Neural cell (in vitro differentiated cells): Measurements from ENCODE around the gene MSH2.

Source experiments
- CTCF ChIP-seq: fragments of 450-650 bp; IDR thresholded peaks from 2 replicates; pipeline ENCODE4 v1.5.1; 2014; ENCODE audit warnings: antibody characterized with exemption, mild to moderate bottlenecking, moderate library complexity; ENCODE audit not compliant: poor library complexity, severe bottlenecking
- EP300 ChIP-seq: fragments of 450-650 bp; conservative IDR thresholded peaks from 2 replicates; pipeline ENCODE4 v1.6.1; 2014; ENCODE audit warnings: antibody characterized with exemption, mild to moderate bottlenecking, moderate library complexity; ENCODE audit not compliant: poor library complexity, severe bottlenecking
- EZH2 ChIP-seq: fragments of 200-600, 300-800 bp; shearing (Covaris generic), sonication (generic); IDR thresholded peaks from 2 replicates; pipeline ENCODE4 v1.6.1; 2014; ENCODE audit warnings: antibody characterized with exemption, low read length, borderline replicate concordance, mild to moderate bottlenecking; ENCODE audit not compliant: insufficient read depth, poor library complexity, severe bottlenecking
- MXI1 ChIP-seq: fragments of 450-650 bp; conservative IDR thresholded peaks from 2 replicates; pipeline ENCODE4 v1.6.1; 2014; ENCODE audit warnings: antibody characterized with exemption, mild to moderate bottlenecking; ENCODE audit not compliant: poor library complexity, severe bottlenecking
- POLR2AphosphoS5 ChIP-seq: IDR thresholded peaks from 2 replicates; pipeline ENCODE4 v1.6.1; 2012
- RAD21 ChIP-seq: fragments of 450-650 bp; conservative IDR thresholded peaks from 2 replicates; pipeline ENCODE4 v1.6.1; 2014; ENCODE audit warnings: antibody characterized with exemption, mild to moderate bottlenecking, moderate library complexity
- REST ChIP-seq: IDR thresholded peaks from 2 replicates; pipeline ENCODE4 v1.6.1; 2012; ENCODE audit warnings: borderline replicate concordance
- SMC3 ChIP-seq: fragments of 450-650 bp; conservative IDR thresholded peaks from 2 replicates; pipeline ENCODE4 v1.6.1; 2014; ENCODE audit warnings: antibody characterized with exemption, mild to moderate bottlenecking, moderate library complexity; ENCODE audit not compliant: poor library complexity
- TAF1 ChIP-seq: IDR thresholded peaks from 2 replicates; pipeline ENCODE4 v1.6.1; 2012; ENCODE audit warnings: low read depth

- no peak for TF ChIP-seq TAF1
- TF ChIP-seq EZH2: no peak
- no peak for TF ChIP-seq CTCF
- TF ChIP-seq EP300: no peak
- no peak for TF ChIP-seq REST
- TF ChIP-seq POLR2AphosphoS5: no peak
- no peak for TF ChIP-seq MXI1
- no peak for TF ChIP-seq RAD21
- TF ChIP-seq SMC3: no peak
Observed at GRCh38 chr2:47360283-47360682, 42.7 kb upstream of the MSH2 start.
